ENCODE data around the gene IL1RAPL2.

The IL1RAPL2 gene

DNA sequence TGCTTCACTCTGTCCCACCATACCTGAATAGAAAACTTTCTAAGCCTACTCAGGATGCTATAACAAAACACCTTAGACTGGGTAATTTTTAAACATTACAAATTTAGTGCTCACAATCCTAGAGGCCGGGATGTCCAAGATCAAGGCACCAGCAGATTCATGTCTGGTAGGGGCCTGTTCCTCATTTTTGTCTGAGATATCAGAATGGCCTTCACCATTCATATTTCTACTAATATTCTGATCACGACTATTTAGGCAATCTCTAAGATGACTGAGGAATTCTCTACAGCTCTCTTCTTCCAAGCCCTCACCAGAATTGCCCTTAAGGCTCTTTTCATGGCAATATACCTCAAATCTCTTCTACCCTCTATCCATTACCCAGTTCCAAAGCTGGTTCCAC is 1178.9 kb downstream of the IL1RAPL2 start:
- no peak for DNase-seq (ENCODE audit: low read depth)
- TF ChIP-seq, protein P1, sequence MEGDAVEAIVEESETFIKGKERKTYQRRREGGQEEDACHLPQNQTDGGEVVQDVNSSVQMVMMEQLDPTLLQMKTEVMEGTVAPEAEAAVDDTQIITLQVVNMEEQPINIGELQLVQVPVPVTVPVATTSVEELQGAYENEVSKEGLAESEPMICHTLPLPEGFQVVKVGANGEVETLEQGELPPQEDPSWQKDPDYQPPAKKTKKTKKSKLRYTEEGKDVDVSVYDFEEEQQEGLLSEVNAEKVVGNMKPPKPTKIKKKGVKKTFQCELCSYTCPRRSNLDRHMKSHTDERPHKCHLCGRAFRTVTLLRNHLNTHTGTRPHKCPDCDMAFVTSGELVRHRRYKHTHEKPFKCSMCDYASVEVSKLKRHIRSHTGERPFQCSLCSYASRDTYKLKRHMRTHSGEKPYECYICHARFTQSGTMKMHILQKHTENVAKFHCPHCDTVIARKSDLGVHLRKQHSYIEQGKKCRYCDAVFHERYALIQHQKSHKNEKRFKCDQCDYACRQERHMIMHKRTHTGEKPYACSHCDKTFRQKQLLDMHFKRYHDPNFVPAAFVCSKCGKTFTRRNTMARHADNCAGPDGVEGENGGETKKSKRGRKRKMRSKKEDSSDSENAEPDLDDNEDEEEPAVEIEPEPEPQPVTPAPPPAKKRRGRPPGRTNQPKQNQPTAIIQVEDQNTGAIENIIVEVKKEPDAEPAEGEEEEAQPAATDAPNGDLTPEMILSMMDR (IDR thresholded peaks at IDR 0.05; ENCODE audit: control insufficient read depth, extremely low read depth, insufficient read depth): no peak
- no peak overlapping the region for H3K4me3 ChIP-seq (ENCODE audit: low read depth, low read length)

DNA sequence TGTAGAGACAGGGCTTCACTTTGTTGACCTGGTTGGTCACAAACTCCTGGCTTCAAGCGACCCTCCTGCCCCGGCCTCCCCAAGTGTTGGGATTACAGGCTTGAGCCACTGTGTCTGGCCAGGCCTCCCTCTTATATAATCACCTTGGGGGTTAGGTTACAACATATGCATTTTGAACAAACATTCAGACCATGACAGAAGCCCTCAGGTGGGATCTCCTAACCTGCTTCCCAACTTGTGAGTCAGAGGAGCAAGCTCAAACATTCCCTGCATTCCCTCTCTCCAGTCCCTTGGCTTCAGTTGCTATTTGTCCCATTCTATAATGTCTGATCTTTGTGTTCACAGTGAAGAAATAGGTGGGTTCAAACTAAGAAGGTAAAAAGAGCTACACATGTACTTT is 1179.9 kb downstream of the IL1RAPL2 start:
- no peak for DNase-seq (ENCODE audit: low read depth)
- H3K4me3 ChIP-seq (ENCODE audit: low read depth, low read length): no peak overlapping the region

DNA sequence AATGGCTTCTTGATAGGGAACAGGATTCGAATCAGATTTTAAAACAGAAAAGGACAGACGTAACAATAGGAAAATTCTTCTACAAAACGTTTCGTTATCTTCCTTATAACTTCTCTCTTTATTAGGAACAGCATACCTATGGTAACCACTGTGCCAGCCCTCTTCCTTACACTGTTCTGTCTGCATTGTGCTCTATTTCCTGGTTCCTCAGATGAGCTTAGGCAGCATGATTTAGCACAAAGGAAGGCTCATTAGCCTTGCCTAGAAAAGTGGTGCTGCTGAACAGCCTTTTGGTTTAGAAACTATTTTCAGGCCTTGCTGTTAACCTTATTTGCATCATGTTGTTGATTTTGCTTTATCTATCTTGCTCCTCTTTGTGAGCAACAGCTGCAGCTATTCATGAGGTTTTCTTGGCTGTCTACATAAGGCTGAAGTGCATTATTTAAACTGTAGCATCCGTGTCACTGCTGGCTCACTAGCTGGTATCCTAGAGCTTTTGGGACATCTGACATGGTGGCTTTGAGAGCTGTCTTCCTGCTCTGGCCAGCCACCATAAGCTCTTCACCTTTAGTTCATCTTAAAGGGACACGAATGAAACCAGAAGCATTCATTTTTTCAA is 1186.4 kb downstream of the IL1RAPL2 start:
- no peak overlapping the region for H3K4me3 ChIP-seq (ENCODE audit: low read depth, low read length)
- DNase-seq (ENCODE audit: low read depth): no peak
- TF ChIP-seq, protein P1 (IDR thresholded peaks at IDR 0.05; ENCODE audit: control insufficient read depth, extremely low read depth, insufficient read depth): no peak

More for the DNA sequence above, 1179.9 kb downstream of the IL1RAPL2 start:
- TF ChIP-seq, protein P1 (IDR thresholded peaks at IDR 0.05; ENCODE audit: control insufficient read depth, extremely low read depth, insufficient read depth): no peak

DNA sequence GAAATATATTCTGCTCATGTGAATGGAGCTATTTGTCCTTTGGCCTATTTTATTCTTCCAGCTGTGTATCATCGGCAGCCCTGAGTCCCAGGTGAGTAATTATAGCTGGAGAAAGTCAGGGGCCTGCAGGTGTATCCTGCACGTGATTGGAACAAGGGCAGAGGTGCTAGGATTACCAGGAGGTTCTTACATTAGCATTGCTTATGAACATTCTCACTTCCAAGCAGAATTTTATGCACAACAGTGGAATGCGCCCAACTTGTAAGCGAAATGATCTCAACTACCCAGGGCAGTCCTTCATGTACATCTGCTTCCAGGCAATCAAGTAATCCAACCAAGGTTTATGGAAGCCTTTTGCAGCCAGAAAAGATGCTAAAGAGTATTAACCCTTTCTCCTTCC is 1187.4 kb downstream of the IL1RAPL2 start:
- H3K4me3 ChIP-seq (ENCODE audit: low read depth, low read length): no peak overlapping the region
- DNase-seq (ENCODE audit: low read depth): no peak
- TF ChIP-seq, protein P1 (IDR thresholded peaks at IDR 0.05; ENCODE audit: control insufficient read depth, extremely low read depth, insufficient read depth): no peak

DNA sequence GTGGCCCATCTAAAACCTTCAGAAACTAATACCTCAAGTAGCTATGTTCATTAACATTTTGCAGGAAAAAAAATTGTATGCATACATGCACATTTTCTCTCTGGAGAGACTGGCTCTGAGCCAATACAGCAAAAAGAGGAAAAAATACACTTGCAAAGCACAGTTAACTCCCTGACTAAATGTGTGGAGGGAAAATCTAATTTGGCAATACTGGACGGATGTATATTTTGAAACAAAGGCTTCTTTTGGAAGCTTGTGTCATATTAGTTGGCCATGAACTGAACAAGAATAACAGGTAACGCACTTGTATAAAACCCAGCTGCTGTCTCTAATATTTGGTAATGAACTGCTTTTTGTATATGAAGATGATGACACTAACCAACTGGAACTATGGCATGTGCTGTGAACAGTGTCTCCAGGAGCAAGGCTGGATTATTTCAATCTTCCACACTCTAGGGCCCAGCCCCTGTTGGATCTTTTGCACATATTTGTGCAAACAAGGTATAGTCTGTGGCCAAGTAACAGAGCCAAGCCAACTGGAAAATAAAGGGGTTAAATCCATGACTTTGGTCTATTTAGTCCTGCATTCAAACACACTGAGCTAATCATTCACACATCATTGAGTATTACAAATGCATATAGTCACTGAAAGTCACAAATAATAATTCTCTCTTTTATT is 1188.4 kb downstream of the IL1RAPL2 start:
- DNase-seq (ENCODE audit: low read depth): no peak
- no peak overlapping the region for H3K4me3 ChIP-seq (ENCODE audit: low read depth, low read length)
- TF ChIP-seq, protein P1 (IDR thresholded peaks at IDR 0.05; ENCODE audit: control insufficient read depth, extremely low read depth, insufficient read depth): no peak

DNA sequence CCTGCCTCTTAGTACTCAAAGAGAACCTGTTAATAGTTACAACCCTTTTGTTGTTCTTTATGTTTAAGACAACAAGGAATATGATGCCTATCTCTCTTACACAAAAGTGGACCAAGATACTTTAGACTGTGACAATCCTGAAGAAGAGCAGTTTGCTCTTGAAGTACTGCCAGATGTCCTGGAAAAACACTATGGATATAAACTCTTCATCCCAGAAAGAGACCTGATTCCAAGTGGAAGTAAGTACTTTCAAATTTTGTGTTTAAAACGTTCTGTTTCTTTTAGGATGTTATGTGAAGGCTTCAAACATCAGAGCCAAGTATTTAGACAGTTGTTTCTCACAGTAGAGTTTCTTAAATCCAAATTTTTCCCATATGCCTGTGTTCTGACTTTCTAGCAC is 1189.1 kb downstream of the IL1RAPL2 start:
- no peak for DNase-seq (ENCODE audit: low read depth)
- TF ChIP-seq, protein P1 (IDR thresholded peaks at IDR 0.05; ENCODE audit: control insufficient read depth, extremely low read depth, insufficient read depth): no peak
- no peak overlapping the region for H3K4me3 ChIP-seq (ENCODE audit: low read depth, low read length)
